GM19043 (cell line): Measurements from ENCODE around the gene NEK10.
"Not testable (repeated sequence)": the region's sequence is repeated elsewhere in the genome, so short reads cannot be mapped to it uniquely, and the experiment has no call there.

Source experiments
- ATAC-seq: cut with Tn5 transposase; IDR thresholded peaks from one replicate; pipeline ENCODE4 v1.9.1; 2021; ENCODE audit warnings: low read depth; ENCODE audit not compliant: unreplicated experiment

Gene NEK10, protein sequence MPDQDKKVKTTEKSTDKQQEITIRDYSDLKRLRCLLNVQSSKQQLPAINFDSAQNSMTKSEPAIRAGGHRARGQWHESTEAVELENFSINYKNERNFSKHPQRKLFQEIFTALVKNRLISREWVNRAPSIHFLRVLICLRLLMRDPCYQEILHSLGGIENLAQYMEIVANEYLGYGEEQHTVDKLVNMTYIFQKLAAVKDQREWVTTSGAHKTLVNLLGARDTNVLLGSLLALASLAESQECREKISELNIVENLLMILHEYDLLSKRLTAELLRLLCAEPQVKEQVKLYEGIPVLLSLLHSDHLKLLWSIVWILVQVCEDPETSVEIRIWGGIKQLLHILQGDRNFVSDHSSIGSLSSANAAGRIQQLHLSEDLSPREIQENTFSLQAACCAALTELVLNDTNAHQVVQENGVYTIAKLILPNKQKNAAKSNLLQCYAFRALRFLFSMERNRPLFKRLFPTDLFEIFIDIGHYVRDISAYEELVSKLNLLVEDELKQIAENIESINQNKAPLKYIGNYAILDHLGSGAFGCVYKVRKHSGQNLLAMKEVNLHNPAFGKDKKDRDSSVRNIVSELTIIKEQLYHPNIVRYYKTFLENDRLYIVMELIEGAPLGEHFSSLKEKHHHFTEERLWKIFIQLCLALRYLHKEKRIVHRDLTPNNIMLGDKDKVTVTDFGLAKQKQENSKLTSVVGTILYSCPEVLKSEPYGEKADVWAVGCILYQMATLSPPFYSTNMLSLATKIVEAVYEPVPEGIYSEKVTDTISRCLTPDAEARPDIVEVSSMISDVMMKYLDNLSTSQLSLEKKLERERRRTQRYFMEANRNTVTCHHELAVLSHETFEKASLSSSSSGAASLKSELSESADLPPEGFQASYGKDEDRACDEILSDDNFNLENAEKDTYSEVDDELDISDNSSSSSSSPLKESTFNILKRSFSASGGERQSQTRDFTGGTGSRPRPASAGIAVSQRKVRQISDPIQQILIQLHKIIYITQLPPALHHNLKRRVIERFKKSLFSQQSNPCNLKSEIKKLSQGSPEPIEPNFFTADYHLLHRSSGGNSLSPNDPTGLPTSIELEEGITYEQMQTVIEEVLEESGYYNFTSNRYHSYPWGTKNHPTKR

DNA sequence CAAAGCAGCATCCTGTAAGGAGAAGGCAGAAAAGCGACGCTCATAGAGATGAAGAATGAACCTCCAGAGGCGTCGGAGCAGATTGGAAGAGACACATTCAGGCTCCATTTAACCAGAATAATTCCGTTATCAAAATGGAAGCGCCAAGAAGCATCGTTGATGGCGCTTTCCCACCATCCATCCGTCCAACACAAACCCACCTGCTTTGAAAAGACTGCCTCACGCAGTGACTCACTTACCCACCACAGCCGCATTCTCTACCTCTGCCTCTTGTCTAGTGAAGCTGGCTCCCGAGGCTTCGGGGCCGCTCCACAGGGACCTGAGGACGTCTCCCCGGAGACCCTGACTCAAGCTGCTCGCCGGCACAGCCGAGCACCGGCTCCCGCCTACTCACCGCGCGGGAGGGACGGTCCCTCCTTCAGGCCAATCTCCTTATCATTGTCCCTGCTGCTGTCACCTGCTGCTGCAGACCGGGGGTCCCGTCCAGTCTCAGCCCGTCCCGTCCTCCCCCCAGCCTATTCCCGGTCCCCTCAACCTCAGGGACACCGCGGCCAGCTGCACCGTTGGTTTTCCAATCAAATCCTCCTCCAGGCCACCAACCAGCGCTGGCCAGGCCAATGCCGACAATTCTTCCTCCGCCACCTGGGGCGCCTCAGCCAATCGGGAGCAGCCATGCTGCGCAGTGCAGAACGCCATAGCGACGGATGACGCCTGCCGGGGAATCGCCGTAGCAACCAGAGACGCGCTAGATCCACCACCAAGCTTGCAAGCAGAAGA lies at the start of gene NEK10:
NEK10 (minus strand) TSS at position 553 of the 777 bp plus-strand sequence. CDS start 16,501 bp downstream, outside the sequence.
- ATAC-seq, result peak; percentile 100

DNA sequence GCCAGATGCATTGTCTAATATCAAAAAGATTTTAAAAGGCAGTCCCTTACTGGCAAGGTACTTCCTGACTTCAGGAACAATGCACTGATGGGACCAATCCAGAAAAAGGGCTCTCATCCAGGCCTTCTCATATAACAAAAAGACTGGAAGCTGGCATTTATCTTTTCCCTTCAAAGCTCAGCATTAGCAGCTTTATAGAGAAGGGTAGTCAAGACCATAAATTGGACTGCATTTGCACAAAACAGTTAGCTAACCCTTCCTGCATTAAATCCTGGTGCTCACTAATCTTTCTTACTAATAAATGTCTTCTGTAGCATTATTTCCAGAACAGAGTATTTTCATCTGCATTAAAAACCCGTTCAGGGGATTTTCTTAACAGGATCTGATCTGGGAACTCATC lies 46.0 kb upstream of the NEK10 start:
- ATAC-seq, result no peak

DNA sequence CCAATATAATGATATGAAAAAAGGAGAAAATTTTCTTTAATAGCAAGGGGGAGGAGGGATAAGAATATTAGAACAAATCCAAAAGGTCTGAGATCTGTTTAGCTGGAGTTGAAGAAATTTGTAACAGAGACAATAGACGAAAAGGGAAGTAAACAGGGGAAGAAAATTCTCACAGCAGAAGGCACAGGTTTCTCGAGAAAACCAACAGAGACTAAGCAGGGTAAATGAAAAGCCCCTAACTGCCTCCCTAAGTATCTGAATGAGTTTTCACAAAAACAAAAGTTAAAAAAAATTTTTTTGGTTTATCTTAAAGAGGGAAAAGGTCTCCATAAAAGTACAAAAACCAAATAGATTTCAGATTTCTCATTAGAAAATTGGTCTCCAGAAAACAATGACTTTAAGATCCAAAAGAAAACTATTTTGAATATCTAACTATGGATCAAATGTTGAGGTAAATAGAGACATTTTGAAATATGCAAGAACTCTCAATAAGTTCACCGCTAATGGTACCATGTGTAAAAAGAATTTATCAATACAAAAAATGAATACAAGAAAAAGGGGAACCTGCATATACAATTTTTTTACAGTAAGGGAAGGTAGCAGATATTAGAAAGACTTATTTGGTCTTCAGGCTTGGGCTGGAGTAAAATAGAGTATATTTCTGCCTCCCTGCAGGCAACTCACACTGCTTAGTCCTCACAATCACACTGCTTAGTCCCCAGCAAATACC lies 23.9 kb upstream of the NEK10 start:
- ATAC-seq, result peak; percentile 79

DNA sequence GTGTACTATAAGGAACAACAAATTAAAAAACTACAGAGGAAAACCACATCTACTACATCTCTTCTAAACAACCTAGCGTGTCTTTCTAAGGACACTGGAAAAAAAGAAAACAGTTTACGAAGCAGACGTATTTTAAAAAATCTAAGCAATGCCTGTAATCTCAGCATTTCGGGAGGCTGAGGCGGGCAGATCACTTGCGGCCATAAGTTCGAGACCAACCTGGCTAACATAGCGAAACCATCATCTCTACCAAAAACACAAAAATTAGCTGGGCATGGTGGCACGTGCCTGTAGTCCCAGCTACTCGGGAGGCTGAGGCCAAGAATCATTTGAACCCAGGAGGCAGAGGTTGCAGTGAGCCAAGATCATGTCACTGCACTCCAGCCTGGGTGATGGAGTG lies 23.2 kb upstream of the NEK10 start:
- not testable (repeated sequence) for ATAC-seq

DNA sequence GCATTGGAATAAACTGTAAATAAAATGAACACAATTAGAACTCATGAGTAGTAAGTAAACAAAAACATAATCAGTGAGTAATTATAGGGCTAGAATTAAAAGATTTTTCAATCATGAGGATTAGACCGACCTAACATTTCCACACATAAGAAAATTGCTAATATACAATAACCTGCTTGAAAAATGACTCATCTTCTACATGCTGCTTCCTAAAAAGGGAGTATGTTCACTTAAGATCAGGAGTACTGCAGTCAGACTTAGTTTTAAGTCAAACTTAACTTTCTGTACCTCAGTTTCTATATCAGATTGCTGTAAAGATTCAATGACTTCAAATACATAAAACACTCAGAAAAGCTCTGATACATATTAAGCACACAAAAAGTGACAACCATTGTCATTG lies 22.6 kb upstream of the NEK10 start:
- ATAC-seq, result no peak

DNA sequence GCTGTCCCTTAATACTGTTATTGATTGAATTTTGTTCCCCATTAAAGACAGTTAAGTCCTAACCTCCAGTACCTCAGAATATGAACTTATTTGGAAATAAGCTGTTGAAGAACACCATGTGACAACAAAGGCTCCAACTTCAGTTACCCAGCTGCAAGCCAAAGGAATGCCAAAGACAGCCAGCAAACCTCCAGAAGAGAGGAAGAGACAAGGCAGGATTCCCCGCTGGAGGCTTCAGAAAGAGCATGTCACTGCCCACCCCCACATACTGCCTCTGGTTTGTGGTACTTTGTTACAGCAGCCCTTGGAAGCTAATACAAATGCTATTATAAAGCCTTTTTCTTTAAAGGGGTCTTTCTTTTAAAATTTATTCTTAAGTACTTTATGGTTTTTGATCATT lies 18.4 kb upstream of the NEK10 start:
- no peak for ATAC-seq

DNA sequence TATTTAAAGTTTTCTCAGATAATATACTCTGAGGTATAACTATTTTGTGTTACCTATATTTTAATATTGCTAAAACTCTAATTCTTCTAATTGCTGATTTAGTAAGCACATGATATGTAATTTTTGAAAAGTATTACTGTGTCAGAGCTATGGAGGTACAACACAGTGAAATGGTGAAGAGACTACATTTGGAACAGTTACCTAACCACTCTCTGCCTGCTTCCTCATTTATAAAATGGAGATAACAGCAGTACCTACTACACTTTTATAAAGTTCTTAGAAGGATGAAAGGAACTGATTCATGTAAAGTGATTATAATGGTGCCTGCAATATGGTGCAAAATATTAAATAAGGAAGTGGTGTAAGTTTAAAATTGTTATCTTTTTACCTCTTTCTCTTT lies 16.3 kb upstream of the NEK10 start:
- no peak for ATAC-seq

DNA sequence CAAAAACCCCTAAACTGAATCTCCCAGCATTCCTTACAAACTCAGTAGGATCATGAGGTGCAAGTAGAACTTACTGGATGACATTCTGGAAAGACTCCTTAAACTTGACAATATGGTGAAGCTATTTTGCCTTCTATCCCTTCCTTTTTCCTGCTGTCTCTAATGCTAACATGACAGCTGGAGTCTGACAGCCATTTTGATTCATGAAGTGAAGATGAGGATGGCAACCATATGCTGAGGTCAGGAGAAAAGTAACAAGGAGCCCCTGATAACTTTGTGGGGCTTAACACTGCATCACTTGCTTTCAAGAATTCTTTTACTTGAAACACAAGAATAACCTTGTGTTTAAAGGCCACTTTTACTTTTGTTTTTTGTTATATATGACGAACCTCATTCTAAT lies 15.0 kb upstream of the NEK10 start:
- no peak for ATAC-seq

DNA sequence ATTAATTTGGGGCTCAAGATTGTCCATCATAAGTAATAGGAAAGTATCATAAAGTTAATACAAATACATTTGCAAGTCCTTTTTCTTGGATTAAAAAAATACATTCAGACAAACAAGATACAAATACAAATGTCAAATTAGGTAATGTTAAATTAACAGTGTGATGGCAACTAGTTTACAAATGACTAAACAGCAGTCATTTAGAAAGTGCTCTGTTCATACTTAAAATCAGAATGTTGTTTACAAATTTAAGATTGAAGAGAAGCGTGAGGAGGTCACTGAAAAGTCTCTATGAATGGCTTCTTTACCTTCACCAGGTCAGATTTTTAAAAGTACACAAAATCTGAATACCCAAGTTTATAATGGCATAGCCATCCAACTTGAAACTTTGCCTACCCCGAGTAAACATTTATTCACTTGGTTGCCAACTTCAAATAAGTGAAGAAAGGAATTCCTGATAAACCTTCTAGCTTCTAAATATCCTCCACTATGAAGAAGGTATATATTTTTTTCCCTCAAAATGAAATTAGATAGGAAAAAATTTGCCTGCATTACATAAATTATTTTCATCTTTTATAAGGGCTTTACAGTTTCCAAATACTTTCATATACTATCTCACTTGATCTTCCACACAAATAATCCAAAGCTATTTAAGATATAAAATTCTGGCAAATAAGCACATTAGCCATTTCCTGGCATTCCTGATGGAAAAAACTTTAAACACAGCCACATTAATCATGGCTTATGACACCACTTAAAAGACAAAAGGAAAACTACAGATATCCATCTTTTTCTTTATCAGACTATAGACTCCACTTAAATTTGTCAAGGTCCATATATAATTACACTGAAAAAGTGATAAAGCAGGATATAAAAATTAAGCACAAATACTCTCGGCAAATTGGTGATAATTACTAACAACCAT lies 11.5 kb upstream of the NEK10 start:
- ATAC-seq, result no peak

DNA sequence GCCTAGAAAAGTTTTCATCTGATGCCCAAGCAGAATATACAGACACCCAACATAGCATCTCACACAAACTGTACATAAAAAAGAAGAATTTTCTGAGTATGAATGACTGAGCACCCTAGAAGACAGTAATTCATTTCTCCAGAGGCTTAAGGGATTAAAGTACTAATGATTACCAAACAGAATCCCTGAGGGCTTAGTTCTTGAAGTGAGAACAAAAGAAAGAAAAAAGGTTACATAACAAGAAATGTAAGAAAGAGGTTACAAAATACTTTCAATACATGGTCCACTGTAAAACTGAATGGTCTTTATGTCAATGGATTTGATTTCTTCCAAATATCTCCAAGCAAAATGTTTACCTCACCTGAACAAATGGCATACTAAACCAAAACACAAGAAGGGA lies 9.1 kb upstream of the NEK10 start:
- ATAC-seq, result no peak

DNA sequence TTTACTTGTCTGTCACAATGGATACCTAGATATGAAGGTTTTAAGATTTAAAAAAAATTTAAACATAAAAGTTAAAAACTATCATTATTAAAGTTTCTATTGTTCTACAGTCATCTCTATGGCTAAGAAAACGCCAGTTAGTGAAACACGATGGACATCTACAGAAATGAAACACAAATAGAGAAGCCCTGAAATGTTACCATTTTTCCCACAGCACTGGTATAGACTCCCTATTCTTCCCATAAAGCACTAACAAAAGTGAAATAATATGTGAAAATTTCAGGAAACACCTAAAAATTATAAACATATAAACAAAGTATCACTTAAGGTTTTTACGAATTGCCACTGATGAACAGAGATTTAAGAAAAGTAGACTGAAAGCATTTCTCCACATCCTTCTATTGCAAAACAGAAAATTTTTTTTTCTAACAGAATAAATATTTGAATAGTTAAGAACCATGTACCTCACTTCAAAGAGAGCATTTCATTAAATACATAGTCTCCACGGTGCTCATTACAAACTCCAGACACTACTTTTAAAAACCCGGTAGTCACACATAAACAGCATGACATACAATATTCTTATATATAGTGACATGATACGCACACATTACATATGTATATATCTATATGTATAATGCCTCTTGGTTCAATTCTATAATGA lies 7.1 kb upstream of the NEK10 start:
- ATAC-seq, result no peak

DNA sequence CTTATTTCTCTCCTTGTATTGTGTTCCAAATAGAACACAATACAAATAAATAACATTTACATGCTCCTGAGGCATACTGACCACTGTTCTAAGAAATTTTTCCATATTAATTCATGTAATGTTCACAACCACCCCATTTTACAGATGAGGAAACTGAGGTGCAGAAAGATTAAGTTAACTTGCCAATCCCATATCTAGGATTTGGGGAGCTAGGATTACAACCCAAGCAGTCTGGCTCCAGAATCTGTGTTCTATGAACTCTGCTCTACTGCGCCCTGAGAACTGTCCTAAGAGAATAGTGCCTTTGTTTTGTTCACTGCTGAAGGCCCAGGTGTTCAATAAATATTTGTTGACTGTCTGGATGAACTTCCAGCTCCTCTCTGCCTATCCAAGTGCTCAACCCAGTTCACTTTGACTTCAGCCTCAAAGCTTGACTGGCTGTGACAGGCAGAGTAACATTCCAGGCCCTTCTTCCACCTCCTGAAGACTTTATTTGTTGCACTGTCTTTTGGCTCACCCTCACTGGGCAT lies 3.1 kb downstream of the NEK10 start:
- no peak for ATAC-seq

DNA sequence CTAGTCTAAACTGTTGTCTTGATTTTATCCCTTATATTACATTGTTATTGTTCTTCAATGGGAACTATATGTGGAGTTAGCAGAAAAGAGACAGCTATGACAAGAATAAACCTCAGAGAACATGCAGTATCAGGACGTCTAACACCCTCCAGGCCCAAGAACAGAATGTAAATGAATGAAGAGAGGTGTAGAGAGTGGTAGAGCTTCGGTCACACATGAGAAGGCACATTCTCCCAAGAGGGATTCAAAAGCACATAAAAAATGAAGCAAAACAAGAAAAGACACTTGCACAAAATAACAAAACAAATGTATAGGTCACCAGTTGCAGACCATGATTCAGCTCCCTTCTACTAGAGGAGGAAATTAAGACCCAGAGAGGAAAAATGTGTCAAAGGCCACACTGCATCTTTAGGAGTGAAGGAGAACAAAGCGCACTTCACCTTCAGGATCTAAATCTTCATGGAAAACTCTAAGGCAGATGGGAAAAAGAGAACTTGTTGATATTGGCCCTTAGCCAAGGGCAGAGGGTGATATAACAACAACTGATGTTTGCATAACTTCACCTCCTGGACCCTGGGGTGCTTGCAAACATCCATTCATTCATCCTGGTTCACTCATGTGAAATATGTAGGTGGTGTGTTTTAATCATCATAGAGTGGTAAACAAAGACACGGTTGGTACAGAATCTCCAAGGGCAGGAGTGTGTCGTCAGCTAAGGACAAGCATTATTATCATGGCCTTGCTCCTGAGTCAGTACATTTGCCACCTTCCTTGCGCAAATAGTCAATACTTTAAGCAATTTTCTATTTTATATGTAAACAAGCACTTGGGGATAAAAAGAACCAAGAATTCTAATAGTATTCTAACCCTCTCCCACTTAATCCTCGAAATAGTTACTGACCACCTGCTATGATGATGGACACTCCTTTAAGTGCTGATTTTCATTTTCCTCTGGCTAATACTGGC lies 8.8 kb downstream of the NEK10 start:
- ATAC-seq, result peak; percentile 56

DNA sequence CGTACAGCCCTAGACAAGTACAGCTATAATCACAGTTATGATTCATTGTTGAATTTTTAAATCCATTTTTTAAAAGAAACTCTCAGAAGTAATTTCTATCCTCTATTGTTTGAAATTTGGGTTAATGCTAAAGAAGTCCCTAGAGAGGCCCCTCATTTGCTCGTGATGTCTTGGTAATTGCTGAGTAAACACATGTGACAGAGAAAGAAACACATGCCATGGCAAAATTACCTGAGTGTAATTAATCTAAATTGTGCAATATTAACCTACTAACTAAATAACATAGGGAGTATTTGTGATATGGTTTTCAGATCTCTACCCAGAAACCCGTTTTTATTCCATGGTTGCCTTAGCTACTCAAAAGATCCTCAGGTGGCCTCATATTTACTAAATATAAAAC lies 10.8 kb downstream of the NEK10 start:
- ATAC-seq, result no peak

DNA sequence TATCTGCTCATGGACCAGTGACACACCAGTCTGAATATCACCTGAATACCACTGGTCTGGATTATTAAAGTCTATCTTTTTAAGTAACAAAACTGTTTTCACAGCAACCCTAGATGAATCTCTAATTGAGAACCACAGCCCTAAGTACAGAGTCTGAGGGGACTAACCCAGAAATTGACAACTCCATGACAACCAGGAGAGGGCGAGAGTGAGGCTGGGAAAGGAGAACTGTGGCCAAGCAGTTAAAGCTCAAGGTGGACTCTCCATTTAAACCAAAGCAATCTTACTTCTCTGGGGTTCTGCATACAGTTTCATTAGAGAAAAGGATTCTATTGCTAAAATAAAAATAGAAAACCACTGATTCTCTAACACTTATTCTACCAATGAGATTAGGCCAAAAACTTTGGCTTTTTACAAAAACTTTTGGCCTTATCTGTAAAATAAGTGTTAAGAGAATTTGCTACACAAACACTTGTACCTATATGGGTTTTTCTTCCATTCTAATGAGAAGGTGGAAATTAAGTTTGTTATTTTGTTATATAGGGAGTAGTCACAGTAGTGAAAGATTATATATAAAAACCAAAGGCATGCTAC lies 11.4 kb downstream of the NEK10 start:
- peak; percentile 69 for ATAC-seq

DNA sequence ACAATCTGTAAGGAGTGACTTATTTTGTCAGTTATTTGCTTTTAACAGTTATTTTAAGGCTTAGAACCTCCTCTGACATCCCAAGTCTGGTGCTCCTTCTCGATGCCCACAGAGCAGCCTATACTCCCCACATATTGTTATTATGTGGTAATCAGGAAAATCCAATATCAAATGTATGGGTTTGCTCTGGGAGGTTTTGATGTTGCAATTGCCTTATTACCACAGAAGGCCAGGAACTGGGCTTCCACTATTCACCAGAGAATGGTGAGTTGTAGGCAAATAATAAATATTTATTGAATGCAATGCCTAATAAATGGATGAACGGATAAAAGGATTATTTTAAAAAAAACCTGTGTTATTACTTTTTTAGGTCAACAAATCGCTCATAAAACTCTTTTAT lies 12.2 kb downstream of the NEK10 start:
- no peak for ATAC-seq
